NT2/D1 (cell line): ENCODE results near the gene PEX10.

Source experiments
- SUZ12 ChIP-seq: IDR thresholded peaks from 2 replicates; pipeline ENCODE4 v1.6.1; 2011; ENCODE audit not compliant: insufficient read length, insufficient read depth; ENCODE audit errors: extremely low read depth
- YY1 ChIP-seq: IDR thresholded peaks from 2 replicates; pipeline ENCODE4 v1.6.1; 2011; ENCODE audit not compliant: insufficient read length, insufficient read depth
- ZNF274 ChIP-seq: IDR thresholded peaks from 2 replicates; pipeline ENCODE4 v1.6.1; 2011; ENCODE audit warnings: mild to moderate bottlenecking, low read depth, low read length

GRCh38 chr1:2399890-2400575 is 12.3 kb downstream of the PEX10 start:
- TF ChIP-seq SUZ12 (no peak), ZNF274 (no peak), YY1 (no peak)
